LNCAP (cell line): ENCODE data around the gene TCF7L1.

Source experiments
- CTCF ChIP-seq: fragments of 450-650 bp; IDR thresholded peaks from 2 replicates; pipeline ENCODE4 v1.5.1; 2017; ENCODE audit warnings: mild to moderate bottlenecking

The TCF7L1 gene

DNA sequence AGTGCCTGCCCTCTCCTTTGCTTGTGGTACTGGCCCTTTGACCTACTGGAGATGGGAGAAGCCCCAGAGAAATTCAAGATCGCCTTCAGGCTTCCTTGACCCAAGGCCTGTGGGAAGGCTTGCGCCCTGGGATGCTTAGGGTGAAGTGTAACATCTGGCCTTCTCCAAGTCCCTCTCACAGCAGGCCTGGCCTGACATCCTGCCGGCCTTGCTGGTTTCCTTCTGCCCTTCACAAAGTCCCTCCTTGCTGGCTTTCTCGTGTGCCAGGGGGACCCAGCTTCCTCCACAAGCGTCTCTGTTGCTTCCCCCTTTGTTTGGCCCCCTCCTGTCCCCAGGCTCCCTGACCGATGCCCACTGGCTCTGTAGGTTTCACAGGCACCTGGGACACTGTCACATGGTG lies 26.4 kb downstream of the TCF7L1 start:
- no peak for TF ChIP-seq CTCF

- TF ChIP-seq CTCF = no peak
Observed at GRCh38 chr2:85160966-85161960, 28.1 kb downstream of the TCF7L1 start.

GRCh38 chr2:85162746-85163301 lies 29.6 kb downstream of the TCF7L1 start:
- TF ChIP-seq CTCF = no peak

DNA sequence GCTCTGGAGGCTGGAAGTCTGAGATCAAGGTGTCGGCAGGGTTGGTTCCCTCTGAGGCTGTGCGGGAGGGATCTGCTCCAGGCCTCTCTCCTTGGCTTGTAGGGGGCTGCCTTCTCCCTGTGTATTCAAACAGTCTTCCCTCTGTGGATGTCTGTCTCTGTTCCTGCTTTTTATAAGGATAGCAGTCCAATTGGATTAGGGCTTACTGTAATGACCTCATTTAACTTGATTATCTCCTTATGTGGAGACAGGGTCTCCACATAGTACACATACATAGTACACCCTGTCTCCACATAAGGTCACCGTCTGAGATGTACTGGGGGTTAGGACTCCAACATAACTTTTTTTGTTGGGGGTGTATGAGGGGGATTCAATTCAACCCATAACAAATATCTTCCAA lies 30.5 kb downstream of the TCF7L1 start:
- no peak for TF ChIP-seq CTCF

- TF ChIP-seq CTCF = no peak
Observed at GRCh38 chr2:85164145-85164569, 31.0 kb downstream of the TCF7L1 start.

DNA sequence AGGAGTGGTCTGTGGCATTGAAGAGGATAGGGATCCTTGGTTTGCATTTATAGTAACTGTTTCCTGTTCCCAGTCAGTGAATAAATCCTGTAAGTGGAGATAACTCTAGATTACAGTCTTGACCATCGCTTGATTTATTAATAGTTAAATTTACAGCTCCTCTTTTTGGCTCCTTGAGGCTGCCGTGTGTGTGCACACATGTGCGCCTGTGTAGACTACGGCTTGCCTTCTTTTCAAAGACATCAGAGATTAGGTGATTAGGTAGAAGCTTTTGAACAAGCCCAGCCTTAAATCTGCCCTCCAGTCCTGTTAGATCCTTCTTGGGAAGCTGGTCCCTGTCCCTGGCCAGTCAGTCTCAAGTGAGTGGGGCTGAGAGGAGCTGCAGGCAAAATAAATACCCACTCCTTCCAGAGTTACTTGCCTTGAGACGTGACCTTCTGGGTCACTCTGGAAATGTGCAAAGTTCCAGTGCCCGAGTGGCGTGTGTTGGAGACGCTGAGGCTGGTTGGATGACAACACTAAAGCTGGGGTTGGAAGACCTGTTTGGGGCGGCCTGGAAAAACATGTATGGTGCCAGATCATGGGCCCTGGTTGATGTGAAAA lies 32.0 kb downstream of the TCF7L1 start:
- no peak for TF ChIP-seq CTCF

DNA sequence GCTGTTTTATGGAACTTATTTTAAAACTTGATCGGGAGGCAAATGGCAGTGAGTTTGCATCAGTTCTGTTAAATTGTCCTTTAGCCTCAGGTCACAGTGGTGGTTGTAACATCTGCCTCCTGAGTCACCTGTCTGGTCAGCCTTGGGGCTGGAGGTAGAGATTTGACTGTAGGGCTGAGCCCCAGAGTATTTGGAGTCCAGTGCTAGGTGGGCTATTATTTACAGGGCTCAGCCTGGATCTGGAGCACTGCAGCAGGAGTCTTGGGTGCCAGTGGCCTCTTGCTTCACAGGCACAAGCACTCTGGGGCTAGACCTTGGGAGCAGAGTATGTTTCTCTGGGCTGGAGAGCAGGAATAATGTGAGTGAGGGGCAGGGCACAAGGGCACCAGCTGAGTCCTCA lies 32.8 kb downstream of the TCF7L1 start:
- no peak for TF ChIP-seq CTCF
